K562 (cell line): Measurements from ENCODE around the gene PRKAR1A. TPM values are rescaled to one million over a fixed set of nuclear protein-coding genes. Genes with fewer than 3 reads are reported as not detected.
A peak's percentile ranks its signal among the peaks of the same experiment; 100 is the strongest.

ENCODE experiments used
- BRCA1 ChIP-seq, 2 experiments: fragments of 450-650 bp in 1 of 2; sonication (generic) in 1 of 2; formaldehyde crosslinking in 1 of 2; IDR thresholded peaks; 2 replicates each; pipeline versions ENCODE4 v1.5.0 to v1.6.1; 2017 to 2020; ENCODE audit warnings: mild to moderate bottlenecking in 1 of 2, missing genetic modification reagents in 1 of 2
- CHD1 ChIP-seq: fragments of 200-600 bp; sonication (generic); IDR thresholded peaks from one replicate; pipeline ENCODE4 v1.6.1; 2012; ENCODE audit warnings: mild to moderate bottlenecking, moderate library complexity, low read length, inconsistent platforms
- CHD7 ChIP-seq: fragments of 200-600 bp; sonication (generic); IDR thresholded peaks from one replicate; pipeline ENCODE4 v1.6.1; 2012; ENCODE audit warnings: mild to moderate bottlenecking, low read depth, low read length, inconsistent platforms
- ETV5 ChIP-seq: sonication (generic); formaldehyde crosslinking; IDR thresholded peaks from 2 replicates; pipeline ENCODE4 v1.4.0; 2020; ENCODE audit warnings: low read depth, mild to moderate bottlenecking, missing genetic modification reagents
- HCFC1 ChIP-seq: IDR thresholded peaks from 2 replicates; pipeline ENCODE4 v1.6.1; 2012; ENCODE audit warnings: low read depth, low read length, improper control_type of control experiment
- HDAC6 ChIP-seq: IDR thresholded peaks from 2 replicates; pipeline ENCODE4 v1.6.1; 2012; ENCODE audit warnings: low read depth, mild to moderate bottlenecking, control low read depth, inconsistent platforms, low read length, moderate library complexity
- KAT7 ChIP-seq: sonication (generic); formaldehyde crosslinking; IDR thresholded peaks from 2 replicates; pipeline ENCODE4 v1.8.0; 2022; ENCODE audit warnings: missing genetic modification reagents, mild to moderate bottlenecking, borderline replicate concordance
- KDM5B ChIP-seq: fragments of 200-600 bp; sonication (generic); IDR thresholded peaks from 2 replicates; pipeline ENCODE4 v1.6.1; 2012; ENCODE audit warnings: low read depth, mild to moderate bottlenecking, moderate library complexity, low read length, control low read depth, inconsistent platforms; ENCODE audit not compliant: insufficient replicate concordance
- LARP7 ChIP-seq: fragments of 450-650 bp; IDR thresholded peaks from 2 replicates; pipeline ENCODE4 v1.6.1; 2016
- MAFK ChIP-seq: IDR thresholded peaks from 2 replicates; pipeline ENCODE4 v1.6.1; 2011; ENCODE audit warnings: low read length, improper control_type of control experiment
- NFRKB ChIP-seq: fragments of 450-650 bp; IDR thresholded peaks from 2 replicates; pipeline ENCODE4 v1.6.1; 2016; ENCODE audit warnings: low read depth
- NR2C2 ChIP-seq, 2 experiments: fragments of 200-800 bp in 1 of 2; sonication (Bioruptor generic) in 1 of 2; sonication (generic) in 1 of 2; formaldehyde crosslinking in 1 of 2; IDR thresholded peaks; 2 replicates each; pipeline versions ENCODE4 v1.6.1 to v1.8.0; 2016 to 2022; ENCODE audit warnings: mild to moderate bottlenecking in 1 of 2, missing compliant biosample characterization in 1 of 2, missing genetic modification characterization in 1 of 2, missing genetic modification reagents in 1 of 2
- SMARCA4 ChIP-seq: fragments of 450-650 bp; IDR thresholded peaks from 2 replicates; pipeline ENCODE4 v1.6.1; 2016
- SMARCE1 ChIP-seq: fragments of 450-650 bp; IDR thresholded peaks from 2 replicates; pipeline ENCODE4 v1.7.1; 2016; ENCODE audit warnings: mild to moderate bottlenecking
- ZNF431 ChIP-seq: sonication (generic); formaldehyde crosslinking; IDR thresholded peaks from 2 replicates; pipeline ENCODE4 v1.8.0; 2022; ENCODE audit warnings: mild to moderate bottlenecking, missing genetic modification reagents
- ZNF57 ChIP-seq: fragments of 450-650 bp; formaldehyde crosslinking; IDR thresholded peaks from 2 replicates; pipeline ENCODE4 v1.4.0; 2020; ENCODE audit warnings: mild to moderate bottlenecking, moderate library complexity
- ZNF584 ChIP-seq: fragments of 200-800 bp; sonication (Bioruptor generic); IDR thresholded peaks from 2 replicates; pipeline ENCODE4 v1.6.1; 2016; ENCODE audit warnings: low read depth, mild to moderate bottlenecking, missing genetic modification characterization, missing compliant biosample characterization
- polyA plus RNA-seq, 8 experiments: library from polyadenylated mRNA; depleted of rRNA in 4 of 8; stranded (reverse) in 5 of 8; unstranded in 3 of 8; fragments of >200 nt; fragmentation: Nextera tagmentation in 2 of 8; fragmentation: Illumina TruSeq in 1 of 8; extraction: Ambion mirVana in 2 of 8; extraction: Trizol in 1 of 8; gene quantifications; 2 replicates each; pipeline versions ENCODE4 v1.2.1 to v1.2.3, GENCODE V29; 2011 to 2014; ENCODE audit warnings: inconsistent platforms in 1 of 8, missing spikeins in 1 of 8
- total RNA-seq, 7 experiments: library from RNA; depleted of rRNA in 6 of 7; stranded (reverse); fragments of >200 nt in 6 of 7; fragmentation: Illumina TruSeq in 2 of 7; extraction: Trizol in 2 of 7; gene quantifications; 2 replicates each; pipeline versions ENCODE4 v1.2.1 to v1.2.3, GENCODE V29; 2011 to 2021; ENCODE audit warnings: low replicate concordance in 1 of 7

The PRKAR1A gene
- total and polyA plus RNA-seq, 9 of the 15 experiments (the other 6 are each of a cell fraction or from before 2014, with no cell fraction given): 15.0 to 95.6 (median 67.5) TPM

GRCh38 chr17:68512960-68513474, 787 bp downstream of the PRKAR1A start (continued):
- TF ChIP-seq CHD7: peak; percentile 78
- 0 out of 2 replicates have a peak, but pooled peaks have one; percentile 29 for TF ChIP-seq SMARCA4
- no peak for TF ChIP-seq ZNF57 (CRISPR knock-in tag)
- peak; percentile 33; the same call in 1 of the 2 replicates for TF ChIP-seq SMARCE1
- 0 out of 2 replicates have a peak, but pooled peaks have one; percentile 19 for TF ChIP-seq LARP7
- TF ChIP-seq ZNF431 (CRISPR knock-in tag): no peak
- no peak for TF ChIP-seq NR2C2 (CRISPR knock-in tag; IDR thresholded peaks at IDR 0.05)
- TF ChIP-seq NR2C2 (tag; IDR thresholded peaks at IDR 0.05): peak; percentile 38; the same call in 1 of the 2 replicates
- peak; percentile 63; the same call in 1 of the 2 replicates for TF ChIP-seq NFRKB
- TF ChIP-seq ETV5 (CRISPR knock-in tag): 0 out of 2 replicates have a peak, but pooled peaks have one; percentile 3
- TF ChIP-seq KDM5B: peak; percentile 9
- TF ChIP-seq KAT7 (CRISPR knock-in tag): peak; percentile 74; the same call in 1 of the 2 replicates
- TF ChIP-seq MAFK: no peak
- TF ChIP-seq BRCA1 (IDR thresholded peaks at IDR 0.05): no peak
- TF ChIP-seq BRCA1 (CRISPR knock-in tag; IDR thresholded peaks at IDR 0.05): 0 out of 2 replicates have a peak, but pooled peaks have one; percentile 43
- peak; percentile 45 for TF ChIP-seq CHD1
- no peak for TF ChIP-seq HDAC6
- TF ChIP-seq ZNF584 (CRISPR knock-in tag): peak; percentile 35; the same call in 1 of the 2 replicates
- TF ChIP-seq HCFC1: no peak
